ENCODE data around the gene RASA3.

- TF ChIP-seq CTCF (IDR thresholded peaks at IDR 0.05) (no peak), POLR2AphosphoS5 (IDR thresholded peaks at IDR 0.05) (no peak), POLR2A (IDR thresholded peaks at IDR 0.05) (no peak), EP300 (IDR thresholded peaks at IDR 0.05; ENCODE audit: low read depth) (no peak)
Measured at GRCh38 chr13:114009590-114010400, 122.6 kb downstream of the RASA3 start.

All from transverse colon (tissue), 4 donors.